HG02610 (cell line): ENCODE measurements around the gene ZNF823.
"Not testable (repeated sequence)": the region's sequence is repeated elsewhere in the genome, so short reads cannot be mapped to it uniquely, and the experiment has no call there.

ENCODE experiments used
- ATAC-seq: cut with Tn5 transposase; IDR thresholded peaks from one replicate; pipeline ENCODE4 v1.9.1; 2021; ENCODE audit warnings: mild to moderate bottlenecking, moderate library complexity; ENCODE audit not compliant: unreplicated experiment

Gene ZNF823

DNA sequence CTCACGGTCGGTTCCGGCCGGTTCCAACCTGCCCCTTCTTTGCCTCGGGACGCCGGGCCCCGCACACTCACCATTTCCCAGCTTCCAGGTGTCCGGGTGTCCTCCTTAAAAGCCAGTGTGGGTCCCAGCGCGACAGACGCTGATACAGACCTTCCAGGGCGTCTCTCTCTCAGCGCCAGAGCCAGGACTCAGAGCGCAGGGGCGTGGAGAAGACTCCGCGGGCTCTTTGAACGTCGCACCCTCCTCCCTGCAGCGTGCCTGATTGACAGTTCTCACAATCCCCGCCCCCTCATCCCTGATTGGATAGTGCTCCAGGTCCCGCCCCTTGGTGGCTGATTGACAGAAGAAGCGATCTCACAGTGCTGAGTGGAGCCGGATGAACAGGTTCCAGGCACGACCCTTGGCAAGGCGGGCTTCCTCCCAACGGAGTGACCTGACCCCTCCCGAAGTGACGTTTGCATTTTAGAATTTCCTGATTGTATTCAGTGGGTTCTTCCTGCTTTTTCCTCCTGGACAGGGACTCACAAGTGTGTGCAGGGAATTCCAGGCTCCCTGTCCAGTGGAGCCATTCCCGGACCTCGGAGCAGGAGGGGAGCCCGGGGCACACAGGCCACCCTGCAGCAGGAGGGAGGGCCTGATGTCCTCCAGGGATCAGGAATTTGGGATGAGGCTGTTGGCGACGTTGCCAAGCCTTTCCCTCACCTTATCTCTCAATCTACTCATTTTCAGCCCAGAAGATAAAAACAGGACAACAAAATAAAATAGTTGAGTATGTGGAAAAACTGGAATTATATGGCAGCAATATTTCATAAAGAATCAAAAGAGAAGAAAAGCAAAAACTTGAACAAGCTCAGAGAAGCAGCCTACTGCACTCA is at the start of gene ZNF823:
Gene ZNF823, minus strand, starts transcription at position 201 of the 875 bp plus-strand sequence. Its CDS starts 127 bp downstream, at position 74.
- ATAC-seq = peak; percentile 90

DNA sequence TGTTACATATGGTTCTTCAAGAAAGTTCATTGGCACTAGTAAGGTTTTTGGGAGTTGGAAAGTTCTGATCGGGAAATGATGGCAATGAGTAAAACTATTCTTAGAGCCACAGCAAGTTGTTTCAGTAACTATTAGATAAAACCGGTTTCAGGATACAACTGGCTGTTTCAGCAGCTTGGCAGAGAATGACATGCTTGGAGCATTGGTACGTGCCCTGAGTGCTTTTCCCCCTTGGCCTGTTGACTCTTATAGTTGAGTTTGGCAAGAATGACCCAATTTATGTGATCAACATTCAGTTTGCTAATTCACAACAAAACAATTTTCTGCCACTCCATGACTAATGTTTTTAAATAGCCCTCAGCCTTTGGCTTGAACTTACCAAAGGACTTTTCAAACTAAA is 48.8 kb upstream of the ZNF823 start:
- no peak for ATAC-seq

DNA sequence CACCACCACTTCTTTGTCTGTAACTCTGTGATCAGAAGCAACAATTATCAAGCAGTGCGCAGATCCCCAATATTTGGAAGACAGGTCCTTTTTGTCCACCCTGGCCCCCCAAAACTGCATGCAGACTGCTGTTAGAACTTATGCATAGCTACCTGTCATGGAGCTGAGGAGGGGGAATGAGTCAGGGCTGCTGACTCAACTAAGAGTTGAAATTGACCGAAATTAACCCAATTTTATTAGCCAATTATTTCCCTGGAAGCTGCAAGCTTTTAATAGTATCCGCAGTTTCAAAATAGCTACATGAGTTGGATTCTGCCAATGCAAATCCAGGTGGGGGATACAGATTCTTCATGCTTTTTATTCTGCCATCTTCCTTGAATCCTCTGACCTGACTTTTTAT is 45.6 kb upstream of the ZNF823 start:
- ATAC-seq = no peak

DNA sequence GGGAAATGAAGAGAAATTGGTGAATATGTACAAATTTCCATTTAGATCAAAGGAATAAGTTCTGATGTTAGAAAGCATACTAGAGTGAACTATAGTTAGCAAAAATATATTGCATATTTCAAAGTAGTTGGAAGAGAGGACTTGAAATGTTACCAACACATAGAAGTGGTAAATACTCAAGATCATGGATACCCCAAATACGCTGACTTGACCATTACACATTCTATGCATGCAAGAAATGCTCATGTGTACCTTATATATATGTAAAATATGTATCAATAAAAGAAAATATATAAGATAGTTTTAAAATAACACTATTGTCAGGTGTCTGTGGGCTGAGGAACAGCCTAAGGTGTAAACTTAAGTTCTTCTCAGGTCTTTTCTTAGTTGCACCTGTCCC is 45.0 kb upstream of the ZNF823 start:
- no peak for ATAC-seq

DNA sequence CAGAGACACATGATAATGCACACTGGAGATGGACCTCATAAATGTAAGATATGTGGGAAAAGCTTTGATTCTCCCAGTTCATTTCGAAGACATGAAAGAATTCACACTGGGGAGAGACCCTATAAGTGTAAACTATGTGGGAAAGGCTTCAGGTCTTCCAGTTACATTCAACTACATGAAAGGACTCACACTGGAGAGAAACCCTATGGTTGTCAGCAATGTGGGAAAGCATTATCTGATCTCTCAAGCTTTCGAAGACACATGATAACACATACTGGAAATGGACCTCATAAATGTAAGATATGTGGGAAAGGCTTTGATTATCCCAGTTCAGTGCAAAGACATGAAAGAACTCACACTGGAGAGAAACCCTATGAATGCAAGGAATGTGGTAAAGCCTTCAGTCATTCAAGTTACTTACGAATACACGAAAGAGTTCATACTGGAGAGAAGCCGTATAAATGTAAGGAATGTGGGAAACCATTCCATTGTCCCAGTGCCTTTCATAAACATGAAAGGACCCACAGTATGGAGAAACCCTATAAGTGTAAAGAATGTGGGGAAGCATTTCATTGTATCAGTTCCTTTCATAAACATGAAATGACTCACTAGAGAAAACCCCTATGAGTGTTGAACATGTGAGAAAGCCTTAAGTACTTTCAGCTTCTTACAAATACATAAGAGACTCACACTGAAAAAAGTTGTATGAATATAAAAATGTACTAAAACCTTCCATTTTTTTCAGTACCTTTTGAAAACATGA is 42.7 kb upstream of the ZNF823 start:
- ATAC-seq = no peak

DNA sequence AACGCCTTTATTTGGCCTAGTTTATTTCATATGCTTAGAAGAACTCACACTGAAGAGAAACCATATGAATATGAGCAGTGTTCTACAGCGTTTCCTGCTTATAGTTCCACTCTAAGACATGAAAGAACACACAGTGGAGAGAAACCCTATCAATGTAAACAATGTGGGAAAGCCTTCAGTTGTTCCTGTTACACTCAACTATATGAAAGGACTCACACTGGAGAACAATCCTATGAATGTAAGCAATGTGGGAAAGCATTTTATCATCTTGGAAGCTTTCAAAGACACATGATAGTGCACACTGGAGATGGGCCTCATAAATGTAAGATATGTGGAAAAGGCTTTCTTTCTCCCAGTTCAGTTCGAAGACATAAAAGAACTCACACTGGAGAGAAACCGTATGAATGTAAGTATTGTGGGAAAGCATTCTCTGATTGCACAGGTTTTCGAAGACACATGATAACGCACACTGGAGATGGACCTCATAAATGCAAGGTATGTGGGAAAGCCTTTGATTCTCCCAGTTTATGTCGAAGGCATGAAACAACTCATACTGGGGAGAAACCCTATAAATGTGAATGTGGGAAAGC is 41.8 kb upstream of the ZNF823 start:
- ATAC-seq = no peak

DNA sequence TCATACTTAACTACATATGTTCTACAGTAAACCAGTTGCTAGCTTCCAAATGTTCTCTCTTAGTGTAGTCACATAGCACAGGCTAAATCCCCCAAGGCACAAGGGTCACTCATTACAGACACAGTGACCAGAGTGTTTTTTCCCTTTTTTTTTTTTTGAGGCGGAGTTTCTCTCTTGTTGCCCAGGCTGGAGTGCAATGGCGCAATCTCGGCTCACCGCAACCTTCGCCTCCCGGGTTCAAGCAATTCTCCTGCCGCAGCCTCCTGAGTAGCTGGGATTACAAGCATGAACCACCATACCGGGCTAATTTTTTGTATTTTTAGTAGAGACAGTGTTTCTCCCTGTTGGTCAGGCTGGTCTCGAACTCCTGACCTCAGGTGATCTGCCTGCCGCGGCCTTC is 37.9 kb upstream of the ZNF823 start:
- not testable (repeated sequence) for ATAC-seq

DNA sequence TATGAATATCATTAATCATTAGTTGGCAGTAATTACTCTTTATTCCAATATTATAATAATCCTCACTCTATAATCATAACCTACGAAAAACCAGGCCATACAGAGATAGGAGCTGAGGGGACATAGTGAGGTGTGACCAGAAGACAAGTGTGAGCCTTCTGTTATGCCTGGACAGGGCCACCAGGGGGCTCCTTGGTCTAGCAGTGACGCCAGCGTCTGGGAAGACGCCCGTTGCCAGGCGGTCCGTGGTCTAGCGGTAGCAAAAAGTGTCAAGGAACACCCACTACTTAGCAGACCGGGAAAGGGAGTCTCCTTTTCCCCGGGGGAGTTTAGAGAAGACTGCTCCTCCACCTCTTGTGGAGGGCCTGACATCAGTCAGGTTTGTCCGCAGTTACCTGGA is 32.8 kb upstream of the ZNF823 start:
- not testable (repeated sequence) for ATAC-seq

DNA sequence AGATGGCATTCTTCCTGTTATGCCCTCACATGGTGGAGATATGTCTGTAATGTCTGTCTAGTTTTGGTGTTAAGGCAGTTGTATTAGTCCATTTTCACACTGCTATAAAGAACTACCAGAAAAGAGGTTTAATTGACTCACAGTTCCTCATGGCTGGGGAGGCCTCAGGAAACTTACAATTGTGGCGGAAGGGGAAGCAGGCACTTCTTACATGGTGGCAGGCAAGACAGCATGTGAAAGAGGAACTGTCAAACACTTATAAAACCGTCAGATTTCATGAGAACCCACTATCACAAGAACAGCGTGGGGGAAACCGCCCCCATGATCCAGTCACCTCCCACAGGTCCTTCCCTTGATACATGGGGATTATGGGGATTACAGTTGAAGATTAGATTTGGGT is 31.2 kb upstream of the ZNF823 start:
- ATAC-seq = no peak

DNA sequence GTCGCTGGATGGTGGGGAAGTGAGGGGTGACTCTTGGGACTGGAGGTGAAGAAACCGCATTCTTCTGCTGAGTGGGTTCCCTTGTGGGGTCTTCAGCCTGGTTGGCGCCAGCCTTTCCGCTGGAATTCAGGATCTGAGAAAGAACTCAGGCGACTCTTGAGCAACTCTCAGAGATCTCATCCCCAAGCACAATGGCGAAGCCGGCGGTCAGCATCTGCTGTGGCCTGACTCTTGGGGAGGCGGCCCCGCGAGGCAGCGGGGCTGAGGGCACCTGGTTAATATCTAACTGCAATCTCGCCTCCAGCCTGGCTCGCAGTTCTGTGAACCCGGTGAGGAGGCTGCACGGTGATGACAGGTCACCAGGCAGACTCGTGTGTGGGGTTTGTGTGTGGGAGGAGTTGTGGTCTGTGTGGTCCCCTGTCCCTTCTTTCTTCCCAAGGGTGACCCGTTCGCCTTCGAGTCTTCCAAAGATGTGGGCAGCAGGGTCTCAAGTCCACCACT is 28.9 kb upstream of the ZNF823 start:
- peak; percentile 21 for ATAC-seq

DNA sequence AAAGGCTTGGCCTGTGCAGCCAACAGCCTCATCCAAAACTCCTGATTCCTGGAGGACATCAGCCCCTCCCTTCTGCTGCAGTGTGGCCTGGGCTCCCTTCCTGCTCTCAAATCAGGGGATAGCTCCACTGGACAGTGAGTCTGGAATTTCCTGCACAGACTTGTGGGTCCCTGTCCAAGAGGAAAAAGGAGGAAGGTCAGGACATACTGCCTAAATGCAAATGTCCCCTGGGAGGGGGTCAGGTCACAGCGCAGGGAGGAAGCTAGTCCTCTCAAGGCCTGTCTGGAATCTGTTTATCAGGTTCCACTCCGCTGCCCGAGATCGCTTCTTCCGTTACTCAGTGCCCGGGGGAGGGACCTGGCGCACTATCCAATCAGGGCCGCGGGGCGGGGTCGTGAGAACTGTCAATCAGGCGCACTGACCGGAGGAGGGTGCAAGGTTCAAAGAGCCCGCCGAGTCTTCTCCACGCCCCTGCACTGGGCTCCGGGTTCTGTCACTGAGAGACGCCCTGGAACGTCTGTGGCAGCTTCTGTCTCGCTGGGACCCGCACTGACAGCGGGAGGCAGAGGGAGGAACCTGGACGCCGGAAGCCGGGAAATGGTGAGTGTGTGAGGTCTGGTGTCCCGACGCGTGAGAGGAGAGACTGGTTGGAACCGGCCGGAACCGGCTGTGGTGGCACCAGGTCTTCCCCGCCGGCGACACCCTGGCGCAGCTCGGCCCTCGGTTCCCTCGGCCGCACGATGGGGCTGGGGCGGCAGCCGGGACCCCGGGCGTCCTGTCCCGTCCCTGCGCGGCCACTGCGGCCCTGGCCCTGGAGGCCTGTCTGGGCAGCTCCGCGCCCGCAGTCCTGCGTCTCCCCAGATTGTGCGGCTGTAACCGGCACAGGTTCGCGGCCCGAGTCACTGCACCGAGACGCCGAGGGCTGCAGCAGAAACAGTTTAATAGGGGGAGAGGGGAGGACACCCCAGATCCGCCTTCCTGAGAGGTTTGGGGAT is 28.1 kb upstream of the ZNF823 start, which contains the start of gene ZNF441:
Gene ZNF441, plus strand, starts transcription at position 404 of the 995 bp plus-strand sequence. Its CDS starts 194 bp downstream, at position 598.
- peak; percentile 92 for ATAC-seq

DNA sequence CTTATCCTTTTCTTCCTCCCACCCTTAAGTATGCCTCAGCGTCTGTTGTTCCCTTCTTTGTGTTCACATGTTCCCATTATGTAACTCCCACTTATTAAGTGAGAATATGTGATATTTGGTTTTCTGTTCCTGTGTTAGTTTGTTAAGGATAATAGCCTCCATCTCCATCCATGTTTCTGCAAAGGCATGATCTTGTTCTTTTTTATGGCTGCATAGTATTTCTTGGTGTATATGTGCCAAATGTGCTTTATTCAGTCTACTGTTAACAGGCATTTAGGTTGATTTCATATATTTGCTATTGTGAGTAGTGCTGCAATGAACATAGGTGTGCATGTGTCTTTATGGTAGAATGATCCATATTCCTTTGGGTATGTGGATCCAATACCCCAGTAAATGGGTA is 24.9 kb upstream of the ZNF823 start:
- ATAC-seq = no peak

DNA sequence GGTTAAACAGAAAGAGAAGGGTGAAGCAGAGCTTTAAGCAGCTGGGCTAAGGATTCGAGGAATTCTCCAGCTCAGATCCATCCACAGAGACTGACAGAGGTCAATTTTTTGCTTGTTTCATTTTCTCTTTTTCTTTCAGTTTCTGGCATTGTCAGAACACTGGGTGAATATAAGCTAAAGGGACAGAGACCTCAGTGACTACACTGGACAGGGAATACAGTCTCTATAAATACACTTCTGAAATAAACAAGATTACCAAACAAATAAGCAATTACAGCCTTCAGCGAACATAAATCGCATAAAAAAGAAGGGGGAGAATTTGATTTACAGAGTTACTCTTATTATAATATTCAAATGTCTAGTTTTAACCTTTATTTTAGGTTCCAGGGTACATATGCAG is 24.4 kb upstream of the ZNF823 start:
- no peak for ATAC-seq

DNA sequence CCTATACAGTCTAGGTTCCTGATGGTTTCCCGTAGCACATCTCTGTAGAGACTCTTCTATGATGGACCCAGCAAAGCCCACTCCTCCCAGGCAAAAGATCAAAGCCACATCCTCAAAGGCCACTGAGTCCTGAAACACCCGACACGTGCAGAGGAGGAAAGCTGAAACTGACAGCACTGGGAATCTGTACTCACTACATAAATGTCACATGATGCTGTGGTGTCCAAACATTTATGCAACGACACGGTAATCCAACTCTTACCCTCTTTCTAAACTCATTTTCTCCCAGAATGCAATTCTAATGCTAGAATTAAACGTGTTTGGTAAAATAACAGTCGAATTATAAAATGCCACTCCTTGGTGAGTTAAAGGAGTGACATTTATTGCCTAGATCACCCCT is 21.1 kb upstream of the ZNF823 start:
- ATAC-seq = no peak

DNA sequence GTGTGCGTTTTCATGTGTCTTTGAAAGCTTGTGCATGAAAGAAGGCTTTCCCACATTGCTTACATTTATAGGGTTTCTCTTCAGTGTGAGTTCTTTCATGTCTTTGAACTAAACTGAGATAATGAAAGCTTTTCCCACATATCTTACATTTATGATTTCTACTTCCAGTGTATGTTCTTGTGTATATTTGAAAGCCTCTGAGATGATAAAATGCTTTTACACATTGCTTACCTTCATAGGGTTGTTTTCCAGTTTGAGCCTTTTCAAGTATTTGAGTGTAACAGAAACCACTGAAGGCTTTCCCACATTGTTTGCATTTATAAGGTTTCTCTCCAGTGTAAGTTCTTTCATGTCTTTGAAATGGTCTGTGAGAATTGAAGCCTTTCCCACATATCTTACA is 18.2 kb upstream of the ZNF823 start:
- ATAC-seq = no peak

DNA sequence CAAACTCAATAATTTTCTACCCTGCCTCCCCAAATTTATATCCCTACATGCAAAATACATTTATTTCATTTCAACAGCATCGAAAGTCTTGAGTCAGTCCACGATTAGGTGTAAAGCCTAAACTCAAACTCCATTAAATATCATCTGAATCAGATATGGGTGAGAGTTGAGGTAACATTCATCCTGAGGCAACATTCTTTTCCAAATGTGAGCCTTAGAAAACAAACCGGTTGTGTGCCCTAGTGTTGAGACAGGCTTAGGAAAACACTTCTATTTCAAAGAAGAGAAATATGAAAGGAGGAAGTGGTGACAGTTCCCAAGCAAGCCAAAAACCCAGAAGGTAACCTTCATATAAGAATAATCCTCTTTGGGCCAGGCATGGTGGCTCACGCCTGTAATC is 15.9 kb upstream of the ZNF823 start:
- ATAC-seq = no peak

DNA sequence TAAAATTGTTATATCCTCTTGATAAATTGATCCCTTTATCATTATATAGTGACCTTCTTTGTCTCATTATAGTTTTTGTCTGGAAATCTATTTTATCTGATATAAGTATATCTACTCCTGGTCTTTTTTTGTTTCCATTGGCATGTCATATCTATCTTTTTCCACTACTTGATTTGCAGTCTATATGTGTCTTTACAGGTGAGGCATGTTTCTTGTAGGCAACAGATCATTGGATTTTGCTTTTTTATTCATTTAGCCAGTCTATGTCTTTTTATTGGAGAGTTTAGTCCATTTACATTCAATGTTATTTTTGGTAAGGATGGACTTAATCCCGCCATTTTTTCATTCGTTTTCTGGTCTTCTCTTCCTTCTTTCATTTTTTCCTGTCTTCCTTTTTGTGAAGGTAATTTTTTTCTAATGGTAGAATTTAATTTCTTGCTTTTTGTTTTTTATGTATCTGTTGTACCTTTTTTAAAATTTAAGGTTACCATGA is 13.5 kb upstream of the ZNF823 start:
- no peak for ATAC-seq

DNA sequence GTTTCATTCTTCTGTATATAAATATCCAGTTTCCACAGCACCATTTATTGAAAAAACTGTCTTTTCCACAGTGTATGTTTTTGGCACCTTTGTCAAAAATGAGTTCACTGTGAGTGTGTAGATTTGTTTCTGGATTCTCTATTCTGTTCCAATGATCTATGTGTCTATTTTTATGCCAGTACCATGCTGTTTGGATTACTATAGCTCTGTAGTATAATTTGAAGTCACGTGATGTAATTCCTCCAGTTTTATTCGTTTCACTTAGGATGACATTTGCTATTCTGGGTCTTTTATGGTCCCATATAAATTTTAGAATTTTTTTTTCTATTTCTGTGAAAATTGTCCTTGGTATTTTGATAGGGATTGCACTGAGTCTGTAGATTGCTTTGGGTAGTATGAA is 11.0 kb upstream of the ZNF823 start:
- no peak for ATAC-seq

DNA sequence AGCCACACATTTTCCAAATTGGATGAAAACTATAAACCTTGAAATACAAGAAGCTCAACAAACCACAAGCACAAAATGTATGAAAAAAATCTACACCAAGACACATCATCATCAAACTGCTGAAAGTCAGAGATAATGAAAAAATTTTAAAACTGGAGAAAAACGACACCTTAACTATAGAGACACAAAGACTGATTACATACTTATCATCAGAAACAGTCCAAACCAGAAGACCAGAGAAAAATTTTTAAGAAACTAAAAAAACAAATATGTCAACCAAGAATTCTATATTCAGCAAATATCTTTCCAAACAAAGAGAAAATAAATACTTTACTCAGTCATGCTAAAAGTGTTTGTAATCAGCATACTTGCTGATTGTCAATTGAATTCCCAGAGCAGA is 8.5 kb upstream of the ZNF823 start:
- no peak for ATAC-seq

DNA sequence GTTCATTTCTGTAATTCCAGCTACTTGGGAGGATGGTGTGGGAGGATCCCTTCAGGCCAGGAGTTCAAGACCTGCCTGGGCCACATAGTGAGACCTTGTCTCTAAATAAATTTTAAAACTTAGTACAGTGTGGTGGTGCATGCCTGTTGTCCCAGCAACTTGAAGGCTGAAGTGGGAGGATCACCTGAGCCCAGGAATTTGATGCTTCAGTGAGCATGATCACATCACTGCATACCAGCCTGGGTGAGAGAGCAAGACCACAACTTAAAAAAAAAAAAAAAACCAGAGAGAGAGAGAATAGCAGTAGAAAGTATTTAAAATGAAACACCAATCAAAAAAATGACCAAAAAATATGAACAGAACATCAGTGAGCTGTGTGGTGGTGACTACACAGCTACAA is 7.1 kb upstream of the ZNF823 start:
- ATAC-seq = no peak
